A204.1 (cell line): ENCODE measurements around the gene NLN.

ENCODE experiments used
- FAIRE-seq: peaks from 2 replicates; lab custom pipeline; 2012; peaks lifted over from hg19 to GRCh38; lab: Jason Lieb, UNC

The NLN gene

DNA sequence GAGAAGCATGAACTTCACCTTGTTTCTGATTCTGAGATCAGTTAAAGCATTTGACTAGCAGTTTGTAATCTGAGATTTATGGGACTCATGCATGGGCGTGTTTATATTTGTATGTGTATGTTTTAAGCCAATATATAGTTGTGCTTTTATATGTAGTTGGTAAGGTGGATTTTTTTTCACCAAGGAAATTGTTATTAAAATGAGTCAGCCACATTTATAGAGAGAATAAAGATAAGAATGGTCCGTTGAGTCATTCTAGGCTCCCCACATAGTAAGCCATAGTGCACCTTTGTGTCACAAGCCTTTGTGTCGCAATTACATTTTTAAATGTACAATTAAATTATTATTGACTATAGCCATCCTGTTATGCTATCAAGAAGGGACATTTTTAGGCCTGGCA is 89.0 kb downstream of the NLN start:
- no peak for FAIRE-seq

- FAIRE-seq = no peak
These were observed 89.9 kb downstream of the NLN start for GRCh38 chr5:65811885-65812284.

DNA sequence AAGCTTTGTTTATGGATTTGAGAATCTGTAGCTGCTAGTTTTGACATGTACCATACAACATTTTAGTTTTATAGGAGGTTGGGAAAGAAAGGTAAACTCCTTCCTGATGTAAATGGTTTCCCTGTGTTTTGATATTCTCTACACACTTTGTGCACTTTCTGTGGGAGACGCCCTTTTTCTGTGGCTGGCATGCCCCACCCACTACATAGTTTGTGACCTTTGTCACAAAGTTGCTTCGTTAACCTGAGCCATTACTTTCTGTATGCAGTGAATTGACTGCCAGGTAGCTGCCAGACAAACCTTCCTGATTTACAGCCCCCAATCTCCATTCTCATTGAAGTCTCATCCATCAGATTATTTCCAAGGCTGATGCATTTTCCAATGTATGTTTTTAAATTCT is 90.6 kb downstream of the NLN start:
- no peak for FAIRE-seq

- no peak for FAIRE-seq
These were observed 91.2 kb downstream of the NLN start for GRCh38 chr5:65813174-65813573.

- no peak for FAIRE-seq
These were observed 93.2 kb downstream of the NLN start for GRCh38 chr5:65815161-65815560.

DNA sequence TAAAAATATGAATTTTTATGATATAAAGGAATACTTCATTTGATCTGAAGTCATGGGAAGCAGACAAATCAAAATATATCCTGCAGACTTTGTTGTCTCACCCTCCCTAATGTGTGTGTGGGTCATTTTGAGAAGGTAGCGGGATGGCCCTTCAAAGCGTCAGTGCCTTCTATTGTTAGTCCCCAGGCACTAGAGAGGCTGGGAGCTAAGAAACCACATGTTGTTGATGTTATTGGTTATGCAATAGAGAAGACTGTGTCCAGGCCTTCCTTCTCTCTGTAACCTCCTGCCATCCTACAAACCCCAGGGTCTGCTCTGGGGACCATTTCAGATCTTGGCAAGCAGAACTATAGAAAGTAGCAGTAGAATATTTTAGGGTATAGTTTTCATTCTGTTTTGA is 94.7 kb downstream of the NLN start:
- no peak for FAIRE-seq

DNA sequence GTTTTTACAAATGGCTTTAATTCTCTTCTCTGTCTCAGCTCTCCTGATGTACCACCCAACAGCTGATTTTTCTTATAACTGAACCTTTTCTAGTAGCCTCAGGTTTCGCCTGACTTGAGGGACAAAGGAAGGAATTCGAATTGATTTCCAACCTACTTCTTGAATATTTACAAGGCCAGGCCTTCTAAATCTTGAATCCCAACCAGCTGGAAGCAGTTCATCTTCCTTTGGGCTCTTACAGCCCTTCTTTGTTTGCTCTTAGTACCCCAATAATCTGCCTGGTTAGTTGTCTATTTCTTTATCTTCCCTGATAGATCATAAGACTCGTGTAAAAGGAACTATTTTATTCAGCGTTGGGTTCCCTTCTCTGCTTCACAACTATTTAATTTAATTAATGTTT is 95.9 kb downstream of the NLN start:
- FAIRE-seq = no peak

GRCh38 chr5:65818592-65818991 is 96.6 kb downstream of the NLN start:
- no peak for FAIRE-seq

GRCh38 chr5:65819215-65819904 is 97.4 kb downstream of the NLN start:
- FAIRE-seq = no peak

GRCh38 chr5:65819905-65820240 is 97.9 kb downstream of the NLN start:
- FAIRE-seq = no peak

DNA sequence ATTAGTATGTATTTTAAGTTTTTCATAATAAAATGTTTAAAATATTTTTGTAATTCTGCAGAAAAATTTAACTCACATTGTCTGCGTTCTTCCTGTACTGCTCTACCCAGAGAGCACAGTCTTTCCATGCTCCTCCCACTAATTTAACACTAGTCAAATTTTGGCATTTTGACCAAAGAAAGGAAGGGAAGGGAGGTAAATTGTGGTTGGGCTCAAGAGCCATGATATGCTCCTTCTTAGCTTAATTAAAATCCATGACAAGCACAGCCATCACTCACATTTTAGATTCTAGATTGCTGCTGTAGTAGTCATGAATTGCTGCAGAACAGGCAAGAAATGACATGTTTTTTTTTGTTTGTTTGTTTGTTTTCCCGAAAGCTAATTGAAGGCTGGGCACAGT is 98.4 kb downstream of the NLN start:
- no peak for FAIRE-seq

- FAIRE-seq = no peak
These were observed 100.0 kb downstream of the NLN start for GRCh38 chr5:65821966-65822365.

DNA sequence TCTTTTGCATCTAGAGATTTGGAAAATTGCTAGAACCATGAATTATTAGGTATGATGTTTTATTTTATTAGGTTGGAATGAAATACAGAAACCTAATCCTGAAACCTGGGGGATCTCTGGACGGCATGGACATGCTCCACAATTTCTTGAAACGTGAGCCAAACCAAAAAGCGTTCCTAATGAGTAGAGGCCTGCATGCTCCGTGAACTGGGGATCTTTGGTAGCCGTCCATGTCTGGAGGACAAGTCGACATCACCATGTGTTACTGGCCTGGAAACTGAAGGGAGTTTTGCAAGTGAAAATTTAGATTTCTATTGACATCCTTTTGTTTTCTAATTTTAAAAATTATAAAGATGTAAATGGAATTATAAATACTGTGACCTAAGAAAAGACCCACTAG is 100.7 kb downstream of the NLN start:
- no peak for FAIRE-seq

DNA sequence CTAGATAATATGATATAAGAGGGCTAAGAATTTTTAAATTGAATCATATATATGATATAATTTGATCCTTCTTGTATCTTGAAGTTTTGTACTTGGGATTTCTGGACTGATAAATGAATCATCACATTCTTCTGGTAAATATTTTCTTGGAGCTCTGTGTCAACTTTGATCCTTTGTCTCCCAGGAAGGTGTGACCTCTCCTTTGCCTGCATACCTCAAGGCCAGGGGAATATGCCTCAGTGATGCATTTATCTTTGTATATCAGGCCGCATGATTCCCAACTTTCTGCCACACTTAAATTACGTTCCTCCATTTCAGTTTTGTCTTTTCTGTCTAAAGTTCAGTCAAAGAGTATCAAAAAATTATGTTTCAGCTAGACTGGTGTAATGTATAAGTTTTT is 101.2 kb downstream of the NLN start:
- FAIRE-seq = no peak

GRCh38 chr5:65823845-65824445 is 101.9 kb downstream of the NLN start:
- no peak for FAIRE-seq

DNA sequence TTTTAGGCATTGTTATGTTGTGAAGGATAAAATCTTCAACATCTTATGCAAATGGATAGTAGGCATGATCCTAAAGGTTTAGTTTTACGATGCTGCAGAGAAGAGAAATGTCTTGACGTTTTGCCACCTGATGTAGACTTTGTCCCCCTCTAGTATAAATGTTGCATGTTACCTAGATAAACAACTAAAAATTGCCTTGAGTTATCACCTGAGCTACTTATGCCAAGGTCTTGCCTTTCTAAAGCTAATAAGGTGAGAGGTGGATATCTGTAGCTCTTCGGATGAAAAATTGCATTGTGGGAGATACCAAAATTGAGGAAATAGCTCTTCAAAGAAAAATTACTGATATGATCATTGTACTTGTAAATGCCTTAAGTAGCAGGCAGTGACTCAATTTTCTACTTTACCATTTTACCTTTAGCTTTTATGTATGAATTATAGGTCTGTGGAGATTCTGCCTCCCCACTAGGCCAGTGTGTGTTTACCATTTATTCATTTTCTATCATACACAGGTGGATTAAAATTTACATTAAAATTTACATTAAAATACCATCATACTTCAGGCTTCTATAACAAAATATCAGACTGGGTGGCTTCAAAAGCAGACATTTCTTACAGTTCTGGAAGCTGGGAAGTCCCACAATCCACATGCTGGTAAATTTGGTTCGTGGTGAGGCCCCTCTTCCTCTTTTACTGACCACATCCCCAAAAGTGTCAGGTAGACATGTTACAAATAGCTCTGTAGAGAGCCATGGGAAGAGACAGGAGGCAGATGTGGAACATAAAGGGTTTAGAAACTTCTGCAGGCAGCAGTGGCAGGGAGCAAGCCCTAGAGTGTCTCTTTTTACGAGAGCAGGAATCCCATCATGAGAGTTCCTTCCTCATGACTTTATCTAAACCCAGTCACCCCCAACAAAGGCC is 103.7 kb downstream of the NLN start:
- FAIRE-seq = no peak

DNA sequence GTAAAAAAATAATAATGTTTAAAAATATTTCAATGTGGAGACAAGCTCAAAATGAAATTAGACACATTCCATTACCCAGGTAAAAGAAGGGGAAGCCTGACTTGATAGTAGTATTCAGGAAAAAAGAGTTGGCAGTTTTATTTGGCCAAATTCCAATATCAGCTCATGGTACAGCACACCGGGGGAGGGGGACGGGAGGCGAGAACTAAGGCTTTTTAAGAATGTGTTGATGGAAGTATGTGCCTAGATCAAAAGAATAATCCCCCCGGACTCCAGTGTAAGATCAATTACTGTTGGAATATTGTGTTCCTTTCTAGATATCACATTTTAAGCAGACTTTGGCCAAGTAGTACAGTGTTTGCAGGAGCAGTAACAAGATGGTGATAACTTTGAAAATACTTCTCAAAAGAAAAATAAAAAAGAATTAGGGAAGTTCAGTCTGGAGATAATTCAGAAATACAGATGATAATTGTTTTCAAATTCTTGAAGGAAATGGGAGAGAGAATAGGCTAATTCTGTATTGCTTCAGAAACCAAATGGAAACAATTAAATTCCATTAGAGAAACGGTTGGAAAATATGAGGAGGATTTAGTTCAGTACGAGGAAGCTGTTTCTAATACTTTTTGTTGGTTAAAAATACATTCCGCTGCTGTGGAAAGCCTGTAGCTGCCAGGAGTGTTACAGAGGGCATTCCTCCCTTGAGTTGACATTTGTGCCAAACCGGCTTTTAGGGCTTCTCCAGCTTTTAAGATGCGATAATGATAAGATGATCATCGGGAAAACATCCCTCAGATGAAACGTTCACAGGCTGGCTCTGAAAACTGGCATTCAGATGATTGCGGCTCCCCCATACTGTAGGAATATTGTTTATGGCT is 106.3 kb downstream of the NLN start:
- FAIRE-seq = no peak

- no peak for FAIRE-seq
These were observed 108.9 kb downstream of the NLN start for GRCh38 chr5:65830856-65831255.

DNA sequence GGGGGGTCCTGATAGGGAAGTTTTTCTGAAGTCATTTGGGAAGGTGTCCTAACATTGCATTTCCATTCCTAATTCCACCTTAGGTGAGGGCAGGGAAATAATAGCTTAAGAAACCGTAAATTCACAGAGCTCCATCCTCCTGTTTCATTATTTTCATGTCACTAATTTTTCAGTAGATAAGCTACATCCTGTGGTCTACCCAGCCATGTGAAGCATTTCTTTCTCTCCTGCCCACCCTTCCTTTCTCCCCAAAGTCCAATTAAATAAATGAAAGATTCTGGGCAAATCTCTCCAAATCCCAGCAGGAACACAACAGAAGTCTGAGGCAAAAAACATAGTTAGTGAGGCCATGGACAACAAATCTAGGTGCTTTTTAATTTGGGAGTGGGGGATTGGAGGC is 109.3 kb downstream of the NLN start:
- no peak for FAIRE-seq

GRCh38 chr5:65832152-65832551 is 110.1 kb downstream of the NLN start:
- FAIRE-seq = no peak

GRCh38 chr5:65832603-65833228 is 110.7 kb downstream of the NLN start:
- no peak for FAIRE-seq

- no peak for FAIRE-seq
These were observed 111.8 kb downstream of the NLN start for GRCh38 chr5:65833780-65834179.
